Left lung (tissue), 14 donors: Measurements from ENCODE around the gene GPSM1. TPM values are rescaled to one million over a fixed set of nuclear protein-coding genes. Genes with fewer than 3 reads are reported as not detected.

ENCODE experiments used
- ATAC-seq: fragments of 200-7000 bp; cut with Tn5 transposase; one replicate; pipeline ENCODE4 v1.9.1; 2020; ENCODE audit warnings: moderate library complexity
- DNase-seq, 4 donors: peaks; one replicate each; pipeline ENCODE4 v3.0.0-alpha.2; 2013 to 2020
- H3K27ac ChIP-seq, 2 donors: fragments of 200-600 bp; sonication (generic) in 1 of 2; one replicate each; pipeline versions ENCODE4 v1.5.0 to v1.8.0; 2020 to 2021
- H3K27me3 ChIP-seq, 2 donors: fragments of 200-600 bp; sonication (generic) in 1 of 2; one replicate each; pipeline versions ENCODE4 v1.5.0 to v1.8.0; 2020 to 2021
- H3K36me3 ChIP-seq, 2 donors: fragments of 200-600 bp; sonication (generic) in 1 of 2; one replicate each; pipeline versions ENCODE4 v1.5.0 to v1.8.0; 2020 to 2021
- H3K4me1 ChIP-seq, 2 donors: fragments of 200-600 bp; one replicate each; pipeline ENCODE4 v1.8.0; 2021
- H3K4me3 ChIP-seq, 2 donors: fragments of 200-600 bp; sonication (generic) in 1 of 2; one replicate each; pipeline versions ENCODE4 v1.5.0 to v1.8.0; 2020 to 2021; ENCODE audit warnings: mild to moderate bottlenecking in 1 of 2
- H3K9me3 ChIP-seq, 2 donors: fragments of 200-600 bp; sonication (generic) in 1 of 2; one replicate each; pipeline versions ENCODE4 v1.5.0 to v1.8.0; 2020 to 2021
- CTCF ChIP-seq, 2 donors: fragments of 200-600 bp; sonication (generic) in 1 of 2; IDR thresholded peaks; one replicate each; pipeline versions ENCODE4 v1.5.0 to v1.8.0; 2021; ENCODE audit warnings: antibody characterized with exemption in 2 of 2
- intact Hi-C, 2 donors: fragments of 100-400 bp; cut with DNase I; formaldehyde crosslinking; loops; one replicate each; pipeline versions ENCODE4 v1.11.2 to v1.14.2; 2022
- long read RNA-seq, 12 donors: library from polyadenylated mRNA in 2 of 12; unstranded in 2 of 12; transcript quantifications; one replicate each; pipeline ENCODE4 v2.0.0 and lab custom pipeline, GENCODE V29; 2019 to 2026
- polyA plus RNA-seq, 6 donors: library from polyadenylated mRNA; unstranded; fragments of 120-200 nt; gene quantifications; one replicate each; pipeline ENCODE4 v1.2.1, GENCODE V29; 2013; ENCODE audit not compliant: insufficient read length in 6 of 6
- total RNA-seq, 2 donors: library from RNA; stranded (reverse); fragmentation: NEBNext Ultra II Directional; extraction: Animal tissue kit (Norgen Biotek cat#: 25700); gene quantifications; one replicate each; pipeline ENCODE4 v1.2.1, GENCODE V29; 2021
- donor health status: DM: no; HTN: yes; CAD: no.
- donor health status: DM: no; HTN: no; CAD: no.

The GPSM1 gene
- total RNA-seq = 10 to 100 TPM; 21.7 to 22.4 TPM
- 10 to 100 TPM; 41.9 to 84.3 (median 55.0) TPM for polyA plus RNA-seq
- long read RNA-seq, donor 1, transcript GPSM1-201 (3 exons, 2,114 nt) = major isoform, 5 of 21 reads
- long read RNA-seq, donor 1, partial matches to known transcripts = 12 of 21 reads
- long read RNA-seq, donor 1, other reads (novel, unspliced or antisense) = 0 of 21 reads
- long read RNA-seq, donor 2, partial matches to known transcripts = 6 of 12 reads
- long read RNA-seq, donor 2, other reads (novel, unspliced or antisense) = 0 of 12 reads
- long read RNA-seq, donor 3, transcript GPSM1-205 (14 exons, 3,633 nt) = major isoform, 6 of 6 reads
- long read RNA-seq, donor 3, partial matches to known transcripts = 0 of 6 reads
- long read RNA-seq, donor 3, other reads (novel, unspliced or antisense) = 0 of 6 reads
- long read RNA-seq, donor 4, partial matches to known transcripts = 0 of 1 reads
- long read RNA-seq, donor 4, other reads (novel, unspliced or antisense) = 0 of 1 reads
- long read RNA-seq, donor 5, partial matches to known transcripts = 0 of 2 reads
- long read RNA-seq, donor 5, other reads (novel, unspliced or antisense) = 0 of 2 reads
- long read RNA-seq, donor 6, partial matches to known transcripts = 25 of 30 reads
- long read RNA-seq, donor 6, other reads (novel, unspliced or antisense) = 0 of 30 reads
- long read RNA-seq, donor 7, transcript GPSM1-205 (14 exons, 3,633 nt) = major isoform, 5 of 5 reads
- long read RNA-seq, donor 7, partial matches to known transcripts = 0 of 5 reads
- long read RNA-seq, donor 7, other reads (novel, unspliced or antisense) = 0 of 5 reads
- long read RNA-seq, donor 8, transcript GPSM1-205 (14 exons, 3,633 nt) = major isoform, 7 of 8 reads
- long read RNA-seq, donor 8, partial matches to known transcripts = 0 of 8 reads
- long read RNA-seq, donor 8, other reads (novel, unspliced or antisense) = 0 of 8 reads
- long read RNA-seq, donor 9 = 0 reads
- long read RNA-seq, donor 10 = 0 reads
- long read RNA-seq, donor 11, transcript GPSM1-205 (14 exons, 3,633 nt) = major isoform, 14 of 24 reads
- long read RNA-seq, donor 11, partial matches to known transcripts = 7 of 24 reads
- long read RNA-seq, donor 11, other reads (novel, unspliced or antisense) = 0 of 24 reads
- long read RNA-seq, donor 12, partial matches to known transcripts = 0 of 3 reads
- long read RNA-seq, donor 12, other reads (novel, unspliced or antisense) = 0 of 3 reads

GRCh38 chr9:136327304-136327974 lies at the start of gene GPSM1:
GPSM1 (plus strand) TSS chr9:136327539; CDS start chr9:136327696, 157 bp downstream.
- TF ChIP-seq CTCF (IDR thresholded peaks at IDR 0.05) = no peak
- ATAC-seq = peak; percentile 44
- H3K4me3 ChIP-seq = peak within 1 kb of the TSS; percentile 53 to 54
- intact Hi-C loops = no loop called here
- peaks cover 0 to 33% of the 10 kb centered on the region in 2 donors for H3K27me3 ChIP-seq
- peaks cover 18 to 37% of the 10 kb centered on the region in 2 donors for H3K4me1 ChIP-seq
- H3K9me3 ChIP-seq = no peaks in the 10 kb centered on the region
- no peaks in the 10 kb centered on the region for H3K36me3 ChIP-seq
- peak in 3 of 4 donors; percentile 65 to 83 (median 77) for DNase-seq
- H3K27ac ChIP-seq = peak within 1 kb of the TSS; percentile 69 to 84

GRCh38 chr9:136277746-136278145 lies 49.6 kb upstream of the GPSM1 start:
- Histone ChIP-seq H3K27me3 (peaks cover 0 to 57% of the 10 kb centered on the region in 2 donors), H3K9me3 (no peaks in the 10 kb centered on the region), H3K4me1 (no peaks in the 10 kb centered on the region), H3K4me3 (no peak overlapping the region), H3K27ac (no peak overlapping the region), H3K36me3 (no peaks in the 10 kb centered on the region)
- DNase-seq = peak in 1 of 4 donors; percentile 37
- intact Hi-C loops = no loop called here
- TF ChIP-seq CTCF (IDR thresholded peaks at IDR 0.05) = no peak
- ATAC-seq = no peak

- no peaks in the 10 kb centered on the region for H3K9me3 ChIP-seq
- H3K27me3 ChIP-seq = peaks cover 0 to 61% of the 10 kb centered on the region in 2 donors
- no peak for TF ChIP-seq CTCF (IDR thresholded peaks at IDR 0.05)
- DNase-seq (peak in 1 of 4 donors; percentile 33), ATAC-seq (no peak)
- peaks cover 0 to 3% of the 10 kb centered on the region in 2 donors for H3K4me1 ChIP-seq
- intact Hi-C loops = no loop called here
- no peak overlapping the region for H3K27ac ChIP-seq
- no peaks in the 10 kb centered on the region for H3K36me3 ChIP-seq
- H3K4me3 ChIP-seq = no peak overlapping the region
Measured at GRCh38 chr9:136278221-136278620, 49.1 kb upstream of the GPSM1 start.

GRCh38 chr9:136278894-136279293 lies 48.4 kb upstream of the GPSM1 start:
- no peak for DNase-seq
- Histone ChIP-seq H3K27ac (no peak overlapping the region), H3K27me3 (peaks cover 0 to 66% of the 10 kb centered on the region in 2 donors), H3K36me3 (no peaks in the 10 kb centered on the region), H3K9me3 (no peaks in the 10 kb centered on the region), H3K4me3 (no peak overlapping the region), H3K4me1 (peaks cover 3 to 7% of the 10 kb centered on the region in 2 donors)
- intact Hi-C loops = no loop called here
- ATAC-seq = no peak
- TF ChIP-seq CTCF (IDR thresholded peaks at IDR 0.05) = no peak
